Measurements from ENCODE around the gene SGTA. TPM values are rescaled to one million over a fixed set of nuclear protein-coding genes. Genes with fewer than 3 reads are reported as not detected.

Gene SGTA
- total and polyA plus RNA-seq, 9 of the 15 experiments (the other 6 are each of a cell fraction or from before 2014, with no cell fraction given): 1.4 to 110 (median 49.9) TPM

DNA sequence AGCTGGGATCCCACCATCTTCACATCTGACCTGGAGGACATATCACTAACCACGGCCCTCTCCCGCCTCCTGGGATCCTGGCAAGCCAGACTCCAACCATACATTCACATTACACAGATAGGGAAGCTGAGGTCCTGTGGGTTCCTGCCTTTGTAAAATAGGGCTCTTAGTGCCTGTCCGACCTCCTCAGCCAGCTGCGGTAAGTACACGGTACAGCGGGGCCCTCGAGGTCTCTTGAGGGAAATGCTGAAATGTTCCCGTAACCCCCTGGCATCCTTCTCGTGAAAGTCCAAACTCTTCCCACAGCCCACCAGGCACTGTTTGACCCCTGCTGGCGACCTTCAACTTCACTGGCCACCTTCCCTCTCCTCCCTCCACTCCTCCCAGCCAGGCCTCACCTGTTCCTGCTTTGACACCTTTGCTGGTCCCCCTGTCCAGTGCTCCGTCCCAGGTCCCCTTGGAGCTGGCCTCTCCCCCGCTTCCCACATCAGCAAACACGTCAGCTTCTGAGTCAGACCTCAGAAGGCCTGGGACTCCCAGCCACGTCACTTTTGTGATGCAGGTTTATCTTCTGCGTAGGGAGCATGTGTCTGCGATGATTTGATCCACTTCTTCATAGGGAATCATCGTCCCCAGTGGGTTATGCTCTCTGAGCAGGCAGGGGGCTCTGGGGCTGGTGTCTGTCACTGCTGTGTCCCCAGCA is 71.8 kb downstream of the SGTA start (continued):
- TF ChIP-seq, protein P1, sequence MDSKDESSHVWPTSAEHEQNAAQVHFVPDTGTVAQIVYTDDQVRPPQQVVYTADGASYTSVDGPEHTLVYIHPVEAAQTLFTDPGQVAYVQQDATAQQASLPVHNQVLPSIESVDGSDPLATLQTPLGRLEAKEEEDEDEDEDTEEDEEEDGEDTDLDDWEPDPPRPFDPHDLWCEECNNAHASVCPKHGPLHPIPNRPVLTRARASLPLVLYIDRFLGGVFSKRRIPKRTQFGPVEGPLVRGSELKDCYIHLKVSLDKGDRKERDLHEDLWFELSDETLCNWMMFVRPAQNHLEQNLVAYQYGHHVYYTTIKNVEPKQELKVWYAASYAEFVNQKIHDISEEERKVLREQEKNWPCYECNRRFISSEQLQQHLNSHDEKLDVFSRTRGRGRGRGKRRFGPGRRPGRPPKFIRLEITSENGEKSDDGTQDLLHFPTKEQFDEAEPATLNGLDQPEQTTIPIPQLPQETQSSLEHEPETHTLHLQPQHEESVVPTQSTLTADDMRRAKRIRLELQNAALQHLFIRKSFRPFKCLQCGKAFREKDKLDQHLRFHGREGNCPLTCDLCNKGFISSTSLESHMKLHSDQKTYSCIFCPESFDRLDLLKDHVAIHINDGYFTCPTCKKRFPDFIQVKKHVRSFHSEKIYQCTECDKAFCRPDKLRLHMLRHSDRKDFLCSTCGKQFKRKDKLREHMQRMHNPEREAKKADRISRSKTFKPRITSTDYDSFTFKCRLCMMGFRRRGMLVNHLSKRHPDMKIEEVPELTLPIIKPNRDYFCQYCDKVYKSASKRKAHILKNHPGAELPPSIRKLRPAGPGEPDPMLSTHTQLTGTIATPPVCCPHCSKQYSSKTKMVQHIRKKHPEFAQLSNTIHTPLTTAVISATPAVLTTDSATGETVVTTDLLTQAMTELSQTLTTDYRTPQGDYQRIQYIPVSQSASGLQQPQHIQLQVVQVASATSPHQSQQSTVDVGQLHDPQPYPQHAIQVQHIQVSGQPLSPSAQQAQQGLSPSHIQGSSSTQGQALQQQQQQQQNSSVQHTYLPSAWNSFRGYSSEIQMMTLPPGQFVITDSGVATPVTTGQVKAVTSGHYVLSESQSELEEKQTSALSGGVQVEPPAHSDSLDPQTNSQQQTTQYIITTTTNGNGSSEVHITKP (IDR thresholded peaks at IDR 0.05; ENCODE audit: partially characterized antibody): peak; percentile 34
- TF ChIP-seq JUND (IDR thresholded peaks at IDR 0.05; ENCODE audit: borderline replicate concordance, low read depth, low read length): peak; percentile 78
- peak; percentile 68; the same call in 1 of the 3 replicates for TF ChIP-seq JUND (tag; IDR thresholded peaks at IDR 0.05; ENCODE audit: borderline replicate concordance, low read depth, low read length)
- no peak for TF ChIP-seq HIVEP1 (CRISPR knock-in tag; IDR thresholded peaks at IDR 0.05)
- no peak for TF ChIP-seq KLF10 (CRISPR knock-in tag; IDR thresholded peaks at IDR 0.05)
- TF ChIP-seq CBFA2T2 (conservative IDR thresholded peaks at IDR 0.05): no peak
- TF ChIP-seq, protein P2, sequence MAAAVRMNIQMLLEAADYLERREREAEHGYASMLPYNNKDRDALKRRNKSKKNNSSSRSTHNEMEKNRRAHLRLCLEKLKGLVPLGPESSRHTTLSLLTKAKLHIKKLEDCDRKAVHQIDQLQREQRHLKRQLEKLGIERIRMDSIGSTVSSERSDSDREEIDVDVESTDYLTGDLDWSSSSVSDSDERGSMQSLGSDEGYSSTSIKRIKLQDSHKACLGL (CRISPR knock-in tag; IDR thresholded peaks at IDR 0.05; ENCODE audit: borderline replicate concordance, poor library complexity, severe bottlenecking): no peak
- no peak for TF ChIP-seq XRCC5 (IDR thresholded peaks at IDR 0.05; ENCODE audit: low read depth, low read length)
- TF ChIP-seq, protein P3, sequence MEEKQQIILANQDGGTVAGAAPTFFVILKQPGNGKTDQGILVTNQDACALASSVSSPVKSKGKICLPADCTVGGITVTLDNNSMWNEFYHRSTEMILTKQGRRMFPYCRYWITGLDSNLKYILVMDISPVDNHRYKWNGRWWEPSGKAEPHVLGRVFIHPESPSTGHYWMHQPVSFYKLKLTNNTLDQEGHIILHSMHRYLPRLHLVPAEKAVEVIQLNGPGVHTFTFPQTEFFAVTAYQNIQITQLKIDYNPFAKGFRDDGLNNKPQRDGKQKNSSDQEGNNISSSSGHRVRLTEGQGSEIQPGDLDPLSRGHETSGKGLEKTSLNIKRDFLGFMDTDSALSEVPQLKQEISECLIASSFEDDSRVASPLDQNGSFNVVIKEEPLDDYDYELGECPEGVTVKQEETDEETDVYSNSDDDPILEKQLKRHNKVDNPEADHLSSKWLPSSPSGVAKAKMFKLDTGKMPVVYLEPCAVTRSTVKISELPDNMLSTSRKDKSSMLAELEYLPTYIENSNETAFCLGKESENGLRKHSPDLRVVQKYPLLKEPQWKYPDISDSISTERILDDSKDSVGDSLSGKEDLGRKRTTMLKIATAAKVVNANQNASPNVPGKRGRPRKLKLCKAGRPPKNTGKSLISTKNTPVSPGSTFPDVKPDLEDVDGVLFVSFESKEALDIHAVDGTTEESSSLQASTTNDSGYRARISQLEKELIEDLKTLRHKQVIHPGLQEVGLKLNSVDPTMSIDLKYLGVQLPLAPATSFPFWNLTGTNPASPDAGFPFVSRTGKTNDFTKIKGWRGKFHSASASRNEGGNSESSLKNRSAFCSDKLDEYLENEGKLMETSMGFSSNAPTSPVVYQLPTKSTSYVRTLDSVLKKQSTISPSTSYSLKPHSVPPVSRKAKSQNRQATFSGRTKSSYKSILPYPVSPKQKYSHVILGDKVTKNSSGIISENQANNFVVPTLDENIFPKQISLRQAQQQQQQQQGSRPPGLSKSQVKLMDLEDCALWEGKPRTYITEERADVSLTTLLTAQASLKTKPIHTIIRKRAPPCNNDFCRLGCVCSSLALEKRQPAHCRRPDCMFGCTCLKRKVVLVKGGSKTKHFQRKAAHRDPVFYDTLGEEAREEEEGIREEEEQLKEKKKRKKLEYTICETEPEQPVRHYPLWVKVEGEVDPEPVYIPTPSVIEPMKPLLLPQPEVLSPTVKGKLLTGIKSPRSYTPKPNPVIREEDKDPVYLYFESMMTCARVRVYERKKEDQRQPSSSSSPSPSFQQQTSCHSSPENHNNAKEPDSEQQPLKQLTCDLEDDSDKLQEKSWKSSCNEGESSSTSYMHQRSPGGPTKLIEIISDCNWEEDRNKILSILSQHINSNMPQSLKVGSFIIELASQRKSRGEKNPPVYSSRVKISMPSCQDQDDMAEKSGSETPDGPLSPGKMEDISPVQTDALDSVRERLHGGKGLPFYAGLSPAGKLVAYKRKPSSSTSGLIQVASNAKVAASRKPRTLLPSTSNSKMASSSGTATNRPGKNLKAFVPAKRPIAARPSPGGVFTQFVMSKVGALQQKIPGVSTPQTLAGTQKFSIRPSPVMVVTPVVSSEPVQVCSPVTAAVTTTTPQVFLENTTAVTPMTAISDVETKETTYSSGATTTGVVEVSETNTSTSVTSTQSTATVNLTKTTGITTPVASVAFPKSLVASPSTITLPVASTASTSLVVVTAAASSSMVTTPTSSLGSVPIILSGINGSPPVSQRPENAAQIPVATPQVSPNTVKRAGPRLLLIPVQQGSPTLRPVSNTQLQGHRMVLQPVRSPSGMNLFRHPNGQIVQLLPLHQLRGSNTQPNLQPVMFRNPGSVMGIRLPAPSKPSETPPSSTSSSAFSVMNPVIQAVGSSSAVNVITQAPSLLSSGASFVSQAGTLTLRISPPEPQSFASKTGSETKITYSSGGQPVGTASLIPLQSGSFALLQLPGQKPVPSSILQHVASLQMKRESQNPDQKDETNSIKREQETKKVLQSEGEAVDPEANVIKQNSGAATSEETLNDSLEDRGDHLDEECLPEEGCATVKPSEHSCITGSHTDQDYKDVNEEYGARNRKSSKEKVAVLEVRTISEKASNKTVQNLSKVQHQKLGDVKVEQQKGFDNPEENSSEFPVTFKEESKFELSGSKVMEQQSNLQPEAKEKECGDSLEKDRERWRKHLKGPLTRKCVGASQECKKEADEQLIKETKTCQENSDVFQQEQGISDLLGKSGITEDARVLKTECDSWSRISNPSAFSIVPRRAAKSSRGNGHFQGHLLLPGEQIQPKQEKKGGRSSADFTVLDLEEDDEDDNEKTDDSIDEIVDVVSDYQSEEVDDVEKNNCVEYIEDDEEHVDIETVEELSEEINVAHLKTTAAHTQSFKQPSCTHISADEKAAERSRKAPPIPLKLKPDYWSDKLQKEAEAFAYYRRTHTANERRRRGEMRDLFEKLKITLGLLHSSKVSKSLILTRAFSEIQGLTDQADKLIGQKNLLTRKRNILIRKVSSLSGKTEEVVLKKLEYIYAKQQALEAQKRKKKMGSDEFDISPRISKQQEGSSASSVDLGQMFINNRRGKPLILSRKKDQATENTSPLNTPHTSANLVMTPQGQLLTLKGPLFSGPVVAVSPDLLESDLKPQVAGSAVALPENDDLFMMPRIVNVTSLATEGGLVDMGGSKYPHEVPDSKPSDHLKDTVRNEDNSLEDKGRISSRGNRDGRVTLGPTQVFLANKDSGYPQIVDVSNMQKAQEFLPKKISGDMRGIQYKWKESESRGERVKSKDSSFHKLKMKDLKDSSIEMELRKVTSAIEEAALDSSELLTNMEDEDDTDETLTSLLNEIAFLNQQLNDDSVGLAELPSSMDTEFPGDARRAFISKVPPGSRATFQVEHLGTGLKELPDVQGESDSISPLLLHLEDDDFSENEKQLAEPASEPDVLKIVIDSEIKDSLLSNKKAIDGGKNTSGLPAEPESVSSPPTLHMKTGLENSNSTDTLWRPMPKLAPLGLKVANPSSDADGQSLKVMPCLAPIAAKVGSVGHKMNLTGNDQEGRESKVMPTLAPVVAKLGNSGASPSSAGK (IDR thresholded peaks at IDR 0.05): peak; percentile 14; the same call in 1 of the 2 replicates
- peak; percentile 51; the same call in 1 of the 2 replicates for TF ChIP-seq SMARCA4 (IDR thresholded peaks at IDR 0.05)
- peak; percentile 4 for TF ChIP-seq MEIS2 (IDR thresholded peaks at IDR 0.05; ENCODE audit: partially characterized antibody)
- TF ChIP-seq CBX1 (IDR thresholded peaks at IDR 0.05; ENCODE audit: low read depth): no peak

Data from K562 (cell line).